GM23338 (cell line): ENCODE data around the gene LRRC17.

Experiments used
- EZH2phosphoT487 ChIP-seq: fragments of 200-600 bp; sonication (generic); IDR thresholded peaks from one replicate; pipeline ENCODE4 v1.8.1; 2018; ENCODE audit warnings: antibody characterized with exemption; ENCODE audit not compliant: unreplicated experiment
- NANOG ChIP-seq: IDR thresholded peaks from 2 replicates; pipeline ENCODE4 v1.6.1; 2016; ENCODE audit warnings: antibody characterized with exemption, borderline replicate concordance
- POLR2AphosphoS5 ChIP-seq: IDR thresholded peaks from 2 replicates; pipeline ENCODE4 v1.6.1; 2016; ENCODE audit warnings: antibody characterized with exemption, low read depth
- TF ChIP-seq, protein P1 (sequence below), 2 experiments: fragments of 200-600 bp in 1 of 2; sonication (generic) in 1 of 2; conservative IDR thresholded peaks; 2 replicates each; pipeline versions ENCODE4 v1.5.1 to v1.6.1; 2016 to 2017; ENCODE audit warnings: antibody characterized with exemption in 2 of 2, low read depth in 2 of 2, mild to moderate bottlenecking in 2 of 2, moderate library complexity in 1 of 2

DNA sequence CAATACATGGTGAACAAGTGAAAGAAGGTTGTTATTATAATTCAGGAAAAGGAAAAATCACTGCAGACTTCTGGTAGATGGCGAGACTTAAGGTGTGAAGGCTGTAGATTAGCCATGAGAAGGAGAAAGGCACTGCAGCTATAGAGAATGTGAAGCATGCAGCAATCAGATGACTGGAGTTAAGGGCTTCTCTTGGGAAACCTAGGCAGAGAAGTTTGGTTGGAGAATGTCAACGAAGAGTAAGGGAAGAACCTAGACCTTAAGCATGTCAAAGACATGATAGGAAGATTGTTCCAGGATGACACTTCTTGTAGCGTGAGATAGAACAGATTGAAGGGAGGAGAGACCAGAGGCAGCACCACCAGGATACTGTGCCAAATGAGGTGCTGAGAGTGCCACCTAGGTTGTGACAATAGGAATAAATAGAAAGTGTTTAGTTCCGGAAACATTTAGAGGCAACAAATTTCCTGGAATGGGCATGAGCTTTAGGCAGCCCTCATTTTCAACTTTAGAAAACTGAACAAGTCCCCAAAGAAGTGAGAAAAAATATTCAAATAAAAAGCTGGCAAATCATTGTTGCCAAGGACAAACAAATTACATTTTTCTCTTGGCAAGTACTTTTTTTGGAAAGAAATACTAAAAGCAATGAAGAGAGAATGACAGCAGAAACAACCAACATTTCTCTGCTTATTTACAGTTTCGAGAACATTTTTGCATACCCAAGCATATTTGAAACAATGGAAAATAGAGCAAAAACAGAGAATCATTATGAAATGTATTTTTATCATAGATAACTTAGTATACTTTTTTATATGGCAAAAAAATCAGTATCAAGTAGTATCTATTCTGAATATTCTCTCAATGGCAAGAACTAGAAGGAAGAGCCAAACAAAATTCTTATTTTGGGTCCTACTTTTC lies 4.9 kb downstream of the LRRC17 start:
- TF ChIP-seq, protein P1, sequence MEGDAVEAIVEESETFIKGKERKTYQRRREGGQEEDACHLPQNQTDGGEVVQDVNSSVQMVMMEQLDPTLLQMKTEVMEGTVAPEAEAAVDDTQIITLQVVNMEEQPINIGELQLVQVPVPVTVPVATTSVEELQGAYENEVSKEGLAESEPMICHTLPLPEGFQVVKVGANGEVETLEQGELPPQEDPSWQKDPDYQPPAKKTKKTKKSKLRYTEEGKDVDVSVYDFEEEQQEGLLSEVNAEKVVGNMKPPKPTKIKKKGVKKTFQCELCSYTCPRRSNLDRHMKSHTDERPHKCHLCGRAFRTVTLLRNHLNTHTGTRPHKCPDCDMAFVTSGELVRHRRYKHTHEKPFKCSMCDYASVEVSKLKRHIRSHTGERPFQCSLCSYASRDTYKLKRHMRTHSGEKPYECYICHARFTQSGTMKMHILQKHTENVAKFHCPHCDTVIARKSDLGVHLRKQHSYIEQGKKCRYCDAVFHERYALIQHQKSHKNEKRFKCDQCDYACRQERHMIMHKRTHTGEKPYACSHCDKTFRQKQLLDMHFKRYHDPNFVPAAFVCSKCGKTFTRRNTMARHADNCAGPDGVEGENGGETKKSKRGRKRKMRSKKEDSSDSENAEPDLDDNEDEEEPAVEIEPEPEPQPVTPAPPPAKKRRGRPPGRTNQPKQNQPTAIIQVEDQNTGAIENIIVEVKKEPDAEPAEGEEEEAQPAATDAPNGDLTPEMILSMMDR (conservative IDR thresholded peaks at IDR 0.05; ENCODE audit: low read depth in 2 of 2): peak; percentile 16 to 41; a peak in 3 of 4 replicates
- TF ChIP-seq POLR2AphosphoS5: no peak
- no peak for TF ChIP-seq EZH2phosphoT487
- no peak for TF ChIP-seq NANOG
